ENCODE measurements around the gene SYNPO2. TPM values are rescaled to one million over a fixed set of nuclear protein-coding genes. Genes with fewer than 3 reads are reported as not detected.

Gene SYNPO2
- total RNA-seq, 1 experiment from 2014 or later: 0.26 TPM

DNA sequence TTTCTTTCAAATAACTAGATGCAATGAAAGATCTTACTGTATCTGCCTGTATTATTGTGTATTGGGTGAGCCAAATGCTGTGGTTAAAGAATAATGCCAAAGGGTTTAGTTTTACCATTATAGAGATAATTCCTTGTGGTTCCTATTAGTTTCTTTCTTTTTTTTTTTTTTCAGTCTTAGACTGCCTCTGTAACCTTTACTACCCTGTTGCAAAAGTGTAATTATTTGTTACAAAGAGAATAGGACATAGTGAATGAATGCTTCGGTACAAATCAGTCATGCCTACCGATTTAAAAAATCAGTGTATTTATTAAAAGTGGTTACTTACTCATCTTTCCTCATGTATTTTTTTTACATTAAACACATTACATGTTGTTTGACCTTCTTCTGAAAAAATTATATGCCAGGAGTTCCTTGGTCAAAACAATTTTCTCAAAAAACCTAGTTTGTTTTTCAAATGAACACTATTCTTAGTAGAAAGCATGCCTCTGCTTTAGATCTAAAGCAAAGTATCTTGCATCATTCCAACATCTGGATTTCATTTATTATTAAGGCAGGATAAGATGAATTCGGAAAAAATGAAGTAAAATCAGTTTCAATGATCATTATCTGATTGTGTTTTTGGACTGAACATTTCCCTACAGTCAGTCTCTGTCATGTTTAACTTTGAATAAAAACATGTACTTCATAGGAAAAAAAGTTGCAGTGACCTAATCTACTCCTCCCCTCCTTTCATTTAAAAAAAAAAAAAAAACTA, 21.2 kb upstream of the SYNPO2 start:
- H3K4me3 ChIP-seq (ENCODE audit: low read depth, low read length, poor library complexity, severe bottlenecking): no peak overlapping the region
- CTCF ChIA-PET: no interaction called here
- TF ChIP-seq CTCF (conservative IDR thresholded peaks at IDR 0.05; ENCODE audit: low read depth, low read length): no peak
- no peak for TF ChIP-seq EZH2 (IDR thresholded peaks at IDR 0.05; ENCODE audit: borderline replicate concordance, low read depth, low read length, poor library complexity, severe bottlenecking)
- no peak overlapping the region for H3K27ac ChIP-seq (ENCODE audit: low read depth, low read length, poor library complexity, severe bottlenecking)
- POLR2A ChIA-PET (ENCODE audit: low non-redundant PET): no interaction called here
- no peaks in the 10 kb centered on the region for H3K9me3 ChIP-seq (ENCODE audit: low read depth, low read length, poor library complexity, severe bottlenecking)
- intact Hi-C loops (cut with micrococcal nuclease; ENCODE audit: unreplicated experiment): loop anchor here (5.0 kb wide), 1 partner anchor 95 kb away; no protein-coding TSS in a partner anchor
- no peak for DNase-seq (ENCODE audit: low spot score)
- no TSS peak for BruUV-seq (replicated peaks)
- H3K4me1 ChIP-seq (ENCODE audit: insufficient read depth, low read length, poor library complexity, severe bottlenecking): no peaks in the 10 kb centered on the region
- no peaks in the 10 kb centered on the region for H3K27me3 ChIP-seq (replicated peaks; ENCODE audit: insufficient read depth, low read depth, low read length, poor library complexity)
- H3K36me3 ChIP-seq (ENCODE audit: insufficient read depth, low read length, poor library complexity, severe bottlenecking): no peaks in the 10 kb centered on the region

DNA sequence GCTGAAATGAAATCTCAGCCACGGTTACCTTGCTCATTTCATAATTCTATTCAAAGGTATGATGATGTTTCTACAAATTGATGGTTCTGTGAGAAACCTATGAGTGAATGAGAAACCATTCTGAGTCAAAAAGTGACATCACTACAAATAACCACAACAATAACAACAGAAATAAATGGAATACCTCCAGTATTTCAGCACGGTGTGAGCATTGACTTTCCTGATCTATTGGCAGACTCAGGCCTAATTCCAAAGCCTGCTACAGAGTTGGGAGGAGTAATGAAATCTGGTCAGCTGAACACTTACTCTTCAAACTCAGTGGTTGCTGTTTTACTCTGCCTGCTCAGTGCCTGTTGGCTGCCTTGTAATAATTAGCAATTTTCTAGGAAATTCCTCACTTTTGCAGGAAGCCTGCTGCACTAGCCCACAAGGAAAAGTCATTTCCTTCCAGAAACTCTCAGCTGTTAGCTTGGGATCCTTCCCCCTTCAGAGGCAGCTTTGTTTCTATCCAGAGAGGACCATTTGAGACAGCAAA, 18.8 kb upstream of the SYNPO2 start:
- Histone ChIP-seq H3K27ac (ENCODE audit: low read depth, low read length, poor library complexity, severe bottlenecking) (peak overlapping the region; percentile 4), H3K36me3 (ENCODE audit: insufficient read depth, low read length, poor library complexity, severe bottlenecking) (no peaks in the 10 kb centered on the region), H3K9me3 (ENCODE audit: low read depth, low read length, poor library complexity, severe bottlenecking) (no peaks in the 10 kb centered on the region), H3K4me3 (ENCODE audit: low read depth, low read length, poor library complexity, severe bottlenecking) (no peak overlapping the region), H3K27me3 (replicated peaks; ENCODE audit: insufficient read depth, low read depth, low read length, poor library complexity) (no peaks in the 10 kb centered on the region), H3K4me1 (ENCODE audit: insufficient read depth, low read length, poor library complexity, severe bottlenecking) (no peaks in the 10 kb centered on the region)
- POLR2A ChIA-PET (ENCODE audit: low non-redundant PET): no interaction called here
- BruUV-seq (replicated peaks): no TSS peak
- TF ChIP-seq CTCF (conservative IDR thresholded peaks at IDR 0.05; ENCODE audit: low read depth, low read length) (no peak), EZH2 (IDR thresholded peaks at IDR 0.05; ENCODE audit: borderline replicate concordance, low read depth, low read length, poor library complexity, severe bottlenecking) (no peak)
- intact Hi-C loops (cut with micrococcal nuclease; ENCODE audit: unreplicated experiment): loop anchor here (5.0 kb wide), 1 partner anchor 98 kb away; no protein-coding TSS in a partner anchor
- CTCF ChIA-PET: no interaction called here
- DNase-seq (ENCODE audit: low spot score): no peak

DNA sequence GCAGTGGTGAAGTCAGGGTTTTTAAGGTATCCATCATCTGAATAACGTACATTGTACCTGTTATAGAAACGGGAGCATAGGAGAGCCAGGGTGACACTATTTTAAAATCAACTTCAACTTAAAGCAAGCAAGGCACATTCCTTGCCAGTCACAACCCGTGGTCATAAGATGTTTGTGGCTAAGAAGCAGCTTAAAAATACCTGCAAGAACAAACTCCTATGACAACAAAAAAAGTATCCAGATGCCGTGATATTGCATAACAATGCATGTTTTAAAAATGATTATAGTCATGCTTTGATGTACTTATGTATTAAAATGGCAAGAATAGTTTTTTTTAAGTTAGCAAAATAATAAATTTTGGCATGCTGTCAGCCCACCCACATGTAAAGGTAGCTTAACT, 16.5 kb upstream of the SYNPO2 start:
- H3K27ac ChIP-seq (ENCODE audit: low read depth, low read length, poor library complexity, severe bottlenecking): no peak overlapping the region
- no peak overlapping the region for H3K4me3 ChIP-seq (ENCODE audit: low read depth, low read length, poor library complexity, severe bottlenecking)
- POLR2A ChIA-PET (ENCODE audit: low non-redundant PET): no interaction called here
- no peaks in the 10 kb centered on the region for H3K9me3 ChIP-seq (ENCODE audit: low read depth, low read length, poor library complexity, severe bottlenecking)
- no peaks in the 10 kb centered on the region for H3K27me3 ChIP-seq (replicated peaks; ENCODE audit: insufficient read depth, low read depth, low read length, poor library complexity)
- H3K36me3 ChIP-seq (ENCODE audit: insufficient read depth, low read length, poor library complexity, severe bottlenecking): no peaks in the 10 kb centered on the region
- CTCF ChIA-PET: no interaction called here
- TF ChIP-seq CTCF (conservative IDR thresholded peaks at IDR 0.05; ENCODE audit: low read depth, low read length): no peak
- TF ChIP-seq EZH2 (IDR thresholded peaks at IDR 0.05; ENCODE audit: borderline replicate concordance, low read depth, low read length, poor library complexity, severe bottlenecking): no peak
- intact Hi-C loops (cut with micrococcal nuclease; ENCODE audit: unreplicated experiment): no loop called here
- BruUV-seq (replicated peaks): no TSS peak
- H3K4me1 ChIP-seq (ENCODE audit: insufficient read depth, low read length, poor library complexity, severe bottlenecking): no peaks in the 10 kb centered on the region
- no peak for DNase-seq (ENCODE audit: low spot score)

All from A673 (cell line).